ENCODE measurements around the gene MAML1.

The MAML1 gene

GRCh38 chr5:179825655-179826182 is 93.1 kb downstream of the MAML1 start:
- DNase-seq: no peak
